22Rv1 (cell line): Measurements from ENCODE around the gene ZNF865.

Experiments
- H3K27ac ChIP-seq: fragments of 450-650 bp; 2 replicates; pipeline ENCODE4 v1.5.1; 2017
- ZFX ChIP-seq: fragments of 450-650 bp; IDR thresholded peaks from 2 replicates; pipeline ENCODE4 v1.6.1; 2017; ENCODE audit warnings: antibody characterized with exemption, borderline replicate concordance
- TF ChIP-seq, protein P1 (sequence below): fragments of 450-650 bp; IDR thresholded peaks from 2 replicates; pipeline ENCODE4 v1.5.1; 2017; ENCODE audit warnings: mild to moderate bottlenecking

Gene ZNF865

DNA sequence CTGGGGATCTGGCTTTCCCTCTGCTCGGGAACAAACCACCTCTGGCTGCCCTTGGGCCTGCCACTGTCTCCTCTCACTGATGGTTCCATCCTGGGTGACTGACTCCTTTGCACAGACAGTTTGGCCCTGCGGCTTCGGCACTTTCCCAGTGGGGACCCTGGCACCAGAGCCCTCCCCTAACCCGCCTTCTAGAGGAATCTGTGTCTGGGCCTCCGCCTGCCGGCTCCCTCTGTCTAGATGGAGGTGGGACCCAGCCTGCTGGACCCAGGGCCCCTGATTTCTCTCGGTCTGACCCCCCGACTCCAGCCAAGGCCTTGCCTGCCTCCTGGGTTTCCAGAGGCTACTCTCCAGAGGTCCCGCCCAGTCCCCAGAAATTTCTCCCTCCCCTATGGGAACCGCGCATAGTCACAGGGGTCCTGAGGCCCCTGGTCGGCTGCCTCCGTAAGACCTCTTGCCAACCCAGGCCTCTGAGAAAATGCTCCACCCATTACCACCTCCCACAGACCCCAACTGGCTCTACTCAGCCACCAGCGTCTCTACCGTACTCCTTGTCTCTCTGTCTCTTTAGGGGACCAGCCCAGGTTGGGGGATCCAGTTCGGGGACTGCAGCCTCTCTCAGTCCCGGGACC lies 45.3 kb downstream of the ZNF865 start:
- no peak for TF ChIP-seq ZFX
- TF ChIP-seq, protein P1, sequence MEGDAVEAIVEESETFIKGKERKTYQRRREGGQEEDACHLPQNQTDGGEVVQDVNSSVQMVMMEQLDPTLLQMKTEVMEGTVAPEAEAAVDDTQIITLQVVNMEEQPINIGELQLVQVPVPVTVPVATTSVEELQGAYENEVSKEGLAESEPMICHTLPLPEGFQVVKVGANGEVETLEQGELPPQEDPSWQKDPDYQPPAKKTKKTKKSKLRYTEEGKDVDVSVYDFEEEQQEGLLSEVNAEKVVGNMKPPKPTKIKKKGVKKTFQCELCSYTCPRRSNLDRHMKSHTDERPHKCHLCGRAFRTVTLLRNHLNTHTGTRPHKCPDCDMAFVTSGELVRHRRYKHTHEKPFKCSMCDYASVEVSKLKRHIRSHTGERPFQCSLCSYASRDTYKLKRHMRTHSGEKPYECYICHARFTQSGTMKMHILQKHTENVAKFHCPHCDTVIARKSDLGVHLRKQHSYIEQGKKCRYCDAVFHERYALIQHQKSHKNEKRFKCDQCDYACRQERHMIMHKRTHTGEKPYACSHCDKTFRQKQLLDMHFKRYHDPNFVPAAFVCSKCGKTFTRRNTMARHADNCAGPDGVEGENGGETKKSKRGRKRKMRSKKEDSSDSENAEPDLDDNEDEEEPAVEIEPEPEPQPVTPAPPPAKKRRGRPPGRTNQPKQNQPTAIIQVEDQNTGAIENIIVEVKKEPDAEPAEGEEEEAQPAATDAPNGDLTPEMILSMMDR: no peak

DNA sequence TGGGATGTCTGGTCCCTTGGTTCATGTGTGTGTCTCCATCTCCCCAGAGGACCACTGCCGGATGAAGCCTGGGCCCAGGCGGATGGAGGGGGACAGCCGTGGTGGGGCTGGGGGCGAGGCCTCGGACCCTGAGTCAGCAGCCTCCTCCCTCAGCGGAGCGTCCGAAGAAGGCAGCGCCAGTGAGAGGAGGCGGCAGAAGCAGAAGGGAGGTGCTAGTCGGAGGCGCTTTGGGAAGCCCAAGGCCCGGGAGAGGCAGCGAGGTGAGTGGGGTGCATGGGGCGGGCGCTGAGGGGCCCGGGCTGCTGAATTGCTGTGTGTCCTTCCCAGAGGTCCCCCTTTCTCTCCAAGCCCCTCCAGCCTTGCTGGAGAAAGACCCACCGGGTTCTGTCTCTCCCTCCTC lies 45.8 kb downstream of the ZNF865 start:
- TF ChIP-seq ZFX: no peak
- TF ChIP-seq, protein P1: no peak
- no peak overlapping the region for H3K27ac ChIP-seq

More for the DNA sequence above, 45.3 kb downstream of the ZNF865 start:
- no peak overlapping the region for H3K27ac ChIP-seq

DNA sequence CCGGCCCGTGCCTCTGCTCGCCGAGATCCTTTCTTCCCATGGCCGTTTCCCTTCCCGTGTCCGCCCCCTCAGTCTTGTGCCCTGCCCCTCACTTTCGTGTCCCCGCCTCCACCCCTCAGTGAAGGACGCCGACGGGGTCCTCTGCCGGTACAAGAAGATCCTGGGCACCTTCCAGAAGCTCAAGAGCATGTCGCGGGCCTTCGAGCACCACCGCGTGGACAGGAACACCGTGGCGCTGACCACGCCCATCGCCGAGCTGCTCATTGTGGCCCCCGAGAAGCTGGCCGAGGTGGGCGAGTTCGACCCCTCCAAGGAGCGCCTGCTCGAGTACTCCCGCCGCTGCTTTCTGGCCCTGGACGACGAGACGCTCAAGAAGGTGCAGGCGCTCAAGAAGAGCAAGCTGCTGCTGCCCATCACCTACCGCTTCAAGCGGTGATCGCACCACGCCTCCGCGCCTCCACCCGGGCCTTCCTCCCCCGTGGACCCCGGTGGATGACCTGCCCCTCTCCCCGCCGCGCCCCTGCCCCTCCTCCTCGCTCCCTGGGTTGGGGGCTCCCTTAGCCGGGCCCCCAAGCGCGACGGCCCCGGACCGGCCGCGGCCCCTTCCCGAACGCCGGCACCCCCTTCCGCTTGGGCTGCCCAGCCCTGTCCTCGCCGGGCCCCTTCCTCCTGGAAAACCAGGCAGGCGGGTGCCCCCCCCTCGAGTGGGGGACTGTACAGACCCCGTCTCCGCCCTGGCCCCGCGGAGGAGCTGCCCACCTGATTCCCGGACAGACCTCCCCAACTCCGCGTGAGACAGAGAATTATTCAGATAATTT lies 47.1 kb downstream of the ZNF865 start:
- peak overlapping the region; percentile 99 for H3K27ac ChIP-seq

DNA sequence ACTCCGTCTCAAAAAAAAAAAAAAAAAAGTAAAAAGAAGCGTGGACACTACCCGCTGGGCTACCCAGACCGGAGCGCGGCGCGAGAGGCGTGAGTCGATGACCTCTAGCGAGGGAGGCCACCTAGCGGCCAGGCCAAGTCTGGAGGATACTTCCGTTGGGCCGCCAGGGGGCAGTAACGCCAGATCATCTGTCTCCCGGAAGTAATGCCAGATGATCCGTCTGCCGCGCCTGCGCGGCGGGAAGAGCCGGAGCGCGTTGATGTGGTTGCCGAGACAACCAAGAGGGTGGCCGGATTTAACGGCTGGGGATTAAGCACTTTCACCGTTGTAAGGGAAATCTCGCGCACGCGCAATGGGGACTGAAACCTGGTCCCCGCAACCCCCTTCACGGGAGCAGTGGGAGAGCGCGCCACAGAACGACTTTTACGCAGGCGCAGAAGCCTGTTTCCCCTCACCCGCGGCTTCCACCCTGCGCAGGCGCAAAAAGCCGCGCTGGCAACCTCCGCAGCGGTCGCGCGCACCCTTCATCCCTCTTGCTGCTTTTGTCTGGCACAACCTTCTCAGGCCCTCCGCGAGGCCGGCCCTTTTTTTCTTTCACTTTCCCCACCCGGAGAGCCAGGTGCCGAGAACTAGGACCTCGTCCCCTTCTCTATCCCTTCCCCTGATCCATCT lies 48.3 kb downstream of the ZNF865 start:
- peak overlapping the region; percentile 99 for H3K27ac ChIP-seq
- TF ChIP-seq ZFX: no peak
- TF ChIP-seq, protein P1: peak; percentile 99

More for the DNA sequence above, 47.1 kb downstream of the ZNF865 start:
- TF ChIP-seq, protein P1: no peak
- no peak for TF ChIP-seq ZFX

DNA sequence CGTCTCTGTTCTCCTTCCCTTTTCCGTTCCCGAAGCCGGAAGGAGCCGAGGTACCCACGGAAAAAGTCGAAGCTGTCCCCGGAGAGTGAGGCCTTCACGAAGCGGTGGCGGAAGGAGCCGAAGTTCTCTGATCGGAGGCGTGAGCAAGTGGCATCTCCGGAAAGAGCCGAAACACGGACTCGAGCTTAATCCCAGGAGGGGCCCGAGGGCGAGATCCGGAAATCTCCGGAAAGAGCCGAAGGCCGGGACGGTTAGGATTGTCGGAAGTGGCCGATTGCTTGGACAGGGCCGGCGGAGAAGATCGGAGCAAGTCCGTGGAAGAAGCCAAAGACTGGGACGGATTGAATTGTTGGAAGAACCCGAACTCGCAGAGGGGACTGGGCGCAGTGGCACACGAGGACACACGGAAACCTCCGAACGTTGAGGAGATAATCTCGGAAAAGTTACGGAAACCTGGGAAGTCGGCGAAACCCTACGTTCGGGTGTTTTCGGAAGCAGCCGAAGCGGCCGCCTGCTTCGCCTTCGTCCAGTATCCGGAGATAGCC lies 48.9 kb downstream of the ZNF865 start:
- TF ChIP-seq, protein P1: no peak
- no peak for TF ChIP-seq ZFX
- H3K27ac ChIP-seq: peak overlapping the region; percentile 99

DNA sequence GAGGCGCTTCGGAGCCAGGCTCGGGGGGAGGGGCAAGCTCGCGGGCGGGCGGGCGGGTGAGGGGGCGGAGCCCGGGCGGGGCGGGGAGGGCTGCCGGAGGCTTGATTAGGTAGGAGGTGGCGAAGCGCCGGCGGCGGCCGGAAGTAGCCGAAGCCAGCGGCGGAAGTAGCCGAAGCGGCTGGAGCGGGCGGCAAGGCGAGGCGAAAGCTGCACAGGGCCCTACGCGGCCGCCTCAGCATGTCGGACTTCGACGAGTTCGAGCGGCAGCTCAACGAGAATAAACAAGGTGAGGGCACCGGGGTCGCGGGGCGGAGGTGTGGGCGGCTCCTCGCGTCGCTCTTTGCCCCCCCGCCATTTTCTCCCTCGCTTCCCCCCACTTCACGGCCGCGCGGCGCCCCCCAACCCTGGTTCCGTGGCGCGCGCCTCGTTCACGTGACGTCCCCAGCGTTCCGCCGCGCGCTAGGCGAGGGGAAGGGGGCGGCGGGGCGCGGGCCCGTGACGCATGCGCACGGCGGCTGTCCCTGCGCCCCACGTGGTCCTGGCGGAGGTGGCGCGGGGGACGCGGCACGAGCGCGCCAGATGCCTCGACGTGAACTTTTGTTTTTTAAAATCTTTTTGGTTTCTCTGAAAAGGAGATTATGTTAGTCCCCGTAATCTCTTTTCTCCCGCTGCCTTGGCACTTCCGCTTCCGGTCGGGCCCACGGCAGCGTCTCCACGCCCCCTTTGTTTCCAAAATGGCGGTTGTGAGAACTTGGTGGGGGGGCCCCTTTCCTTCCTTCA lies 49.6 kb downstream of the ZNF865 start, which contains the start of gene U2AF2:
Gene U2AF2, plus strand, starts transcription at position 168 of the 780 bp plus-strand sequence. Its CDS starts 70 bp downstream, at position 238.
- TF ChIP-seq, protein P1: no peak; the same call in 1 of the 2 replicates
- no peak for TF ChIP-seq ZFX
- peak within 1 kb of the TSS; percentile 99 for H3K27ac ChIP-seq
